SKM-1 treated with dmso at 0.1 percent for 144 hours (cell line): ENCODE results near the gene HGD.
"Not testable (repeated sequence)": the region's sequence is repeated elsewhere in the genome, so short reads cannot be mapped to it uniquely, and the experiment has no call there.

Experiments
- DNase-seq: peaks from one replicate; lab custom pipeline; 2025; ENCODE audit not compliant: unreplicated experiment; lab: John Stamatoyannopoulos, UW

Gene HGD

GRCh38 chr3:120682095-120682681 is at the start of gene HGD:
Gene HGD, minus strand, starts transcription at chr3:120682239. Its CDS starts 128 bp downstream, at chr3:120682111.
- DNase-seq = no peak

GRCh38 chr3:120730576-120731542 is 48.8 kb upstream of the HGD start:
- DNase-seq = no peak

- no peak for DNase-seq
These were observed 44.8 kb upstream of the HGD start for GRCh38 chr3:120726791-120727190.

GRCh38 chr3:120719167-120719834 is 37.3 kb upstream of the HGD start:
- DNase-seq = not testable (repeated sequence)

- DNase-seq = no peak
These were observed 31.2 kb upstream of the HGD start for GRCh38 chr3:120713262-120713661.

GRCh38 chr3:120710369-120710768 is 28.3 kb upstream of the HGD start:
- no peak for DNase-seq

- no peak for DNase-seq
These were observed 26.4 kb upstream of the HGD start for GRCh38 chr3:120708408-120708807.

GRCh38 chr3:120706950-120707349 is 24.9 kb upstream of the HGD start:
- DNase-seq = no peak

- no peak for DNase-seq
These were observed 24.0 kb upstream of the HGD start for GRCh38 chr3:120705884-120706582.

GRCh38 chr3:120699333-120699732 is 17.3 kb upstream of the HGD start:
- DNase-seq = no peak

GRCh38 chr3:120693439-120694171 is 11.6 kb upstream of the HGD start:
- DNase-seq = no peak

- no peak for DNase-seq
These were observed 7.4 kb upstream of the HGD start for GRCh38 chr3:120689395-120689794.

- DNase-seq = no peak
These were observed 6.1 kb upstream of the HGD start for GRCh38 chr3:120688121-120688520.

- DNase-seq = no peak
These were observed 3.4 kb upstream of the HGD start for GRCh38 chr3:120685411-120685810.

GRCh38 chr3:120684896-120685295 is 2.9 kb upstream of the HGD start:
- no peak for DNase-seq

GRCh38 chr3:120683671-120684301 is 1.7 kb upstream of the HGD start:
- no peak for DNase-seq

GRCh38 chr3:120683213-120683612 is 1.2 kb upstream of the HGD start:
- no peak for DNase-seq

- no peak for DNase-seq
These were observed 467 bp downstream of the HGD start for GRCh38 chr3:120681506-120682038.

GRCh38 chr3:120681018-120681417 is 1.0 kb downstream of the HGD start:
- DNase-seq = no peak
